Suprapubic skin (tissue), 4 donors: ENCODE data around the gene C10orf88.

Experiments used
- CTCF ChIP-seq, 2 donors: fragments of 200-600 bp in 1 of 2; fragments of 450-650 bp in 1 of 2; sonication (generic) in 1 of 2; IDR thresholded peaks; one replicate each; pipeline ENCODE4 v1.5.1; 2016 to 2019; ENCODE audit warnings: antibody characterized with exemption in 2 of 2, mild to moderate bottlenecking in 1 of 2, moderate library complexity in 1 of 2
- EP300 ChIP-seq: sonication (generic); formaldehyde crosslinking; IDR thresholded peaks from one replicate; pipeline ENCODE4 v1.6.1; 2017; ENCODE audit warnings: antibody characterized with exemption
- POLR2A ChIP-seq, 2 donors: fragments of 450-650 bp; IDR thresholded peaks; one replicate each; pipeline ENCODE4 v1.6.1; 2017; ENCODE audit warnings: antibody characterized with exemption in 2 of 2, mild to moderate bottlenecking in 2 of 2, moderate library complexity in 2 of 2
- POLR2AphosphoS5 ChIP-seq, 3 donors: sonication (generic); formaldehyde crosslinking; IDR thresholded peaks; one replicate each; pipeline ENCODE4 v1.6.1; 2017; ENCODE audit warnings: antibody characterized with exemption in 3 of 3

DNA sequence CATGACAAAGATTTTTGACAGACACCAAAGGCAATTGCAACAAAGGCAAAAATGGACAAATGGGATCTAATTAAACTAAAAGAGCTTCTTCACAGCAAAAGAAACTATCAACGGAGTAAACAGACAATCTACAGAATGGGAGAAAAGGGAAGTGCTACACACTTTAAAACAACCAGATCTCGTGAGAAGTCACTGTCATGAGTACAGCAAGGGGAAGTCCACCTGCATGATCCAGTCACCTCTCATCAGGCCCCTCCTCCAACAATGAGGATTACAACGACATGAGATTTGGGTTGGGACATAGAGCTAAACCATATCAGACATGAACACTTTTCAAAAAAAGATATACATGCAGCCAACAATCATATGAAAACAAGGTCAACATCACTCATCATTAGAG is 14.7 kb upstream of the C10orf88 start:
- no peak for TF ChIP-seq CTCF (IDR thresholded peaks at IDR 0.05)
- no peak for TF ChIP-seq POLR2A (IDR thresholded peaks at IDR 0.05)
- no peak for TF ChIP-seq POLR2AphosphoS5 (IDR thresholded peaks at IDR 0.05)
- TF ChIP-seq EP300, result no peak
